Fibroblast of pulmonary artery (primary cell): ENCODE results near the gene ATXN7L1.
A peak's percentile ranks its signal among the peaks of the same experiment; 100 is the strongest.

Experiments used
- DNase-seq: peaks from one replicate; pipeline ENCODE4 v3.0.0-alpha.2; 2010; ENCODE audit warnings: low read depth
- H3K4me3 ChIP-seq: replicated peaks from 2 replicates; pipeline ENCODE4 v1.5.1; 2011; ENCODE audit warnings: low read depth, mild to moderate bottlenecking, control low read depth, low read length, moderate library complexity
- TF ChIP-seq, protein P1 (sequence below): IDR thresholded peaks from 2 replicates; pipeline ENCODE4 v1.5.1; 2011; ENCODE audit warnings: mild to moderate bottlenecking, control low read depth, low read length, inconsistent platforms; ENCODE audit errors: missing control alignments

The ATXN7L1 gene

DNA sequence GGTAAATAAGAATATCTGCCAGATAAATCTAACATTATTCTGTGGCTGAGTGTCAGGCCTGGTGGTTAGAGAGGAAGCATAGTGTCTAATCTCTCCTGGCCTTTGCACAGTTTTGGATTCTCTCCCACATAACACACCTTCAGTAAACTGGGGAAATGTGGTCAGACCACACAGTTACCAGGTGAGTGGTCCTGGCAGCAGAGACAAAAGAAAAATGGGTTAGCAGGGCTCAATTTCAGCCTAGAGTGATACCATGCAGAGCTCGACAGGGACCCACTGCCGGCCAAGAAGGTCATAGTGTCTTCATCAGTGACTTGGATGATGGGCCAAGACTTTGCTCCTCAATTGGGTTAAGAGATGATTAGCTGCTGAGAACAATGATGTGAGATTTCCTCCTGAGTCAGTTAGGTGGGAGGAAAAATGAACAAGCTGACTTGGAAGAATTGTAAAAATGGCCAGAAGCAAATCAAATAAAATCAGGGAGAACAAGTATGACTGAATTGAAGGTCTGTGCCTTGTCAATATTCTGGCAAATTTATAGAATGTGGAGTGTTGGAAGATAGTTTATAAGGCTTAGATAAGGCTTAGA, 225.9 kb downstream of the ATXN7L1 start:
- H3K4me3 ChIP-seq: no peak overlapping the region
- DNase-seq: no peak
- TF ChIP-seq, protein P1, sequence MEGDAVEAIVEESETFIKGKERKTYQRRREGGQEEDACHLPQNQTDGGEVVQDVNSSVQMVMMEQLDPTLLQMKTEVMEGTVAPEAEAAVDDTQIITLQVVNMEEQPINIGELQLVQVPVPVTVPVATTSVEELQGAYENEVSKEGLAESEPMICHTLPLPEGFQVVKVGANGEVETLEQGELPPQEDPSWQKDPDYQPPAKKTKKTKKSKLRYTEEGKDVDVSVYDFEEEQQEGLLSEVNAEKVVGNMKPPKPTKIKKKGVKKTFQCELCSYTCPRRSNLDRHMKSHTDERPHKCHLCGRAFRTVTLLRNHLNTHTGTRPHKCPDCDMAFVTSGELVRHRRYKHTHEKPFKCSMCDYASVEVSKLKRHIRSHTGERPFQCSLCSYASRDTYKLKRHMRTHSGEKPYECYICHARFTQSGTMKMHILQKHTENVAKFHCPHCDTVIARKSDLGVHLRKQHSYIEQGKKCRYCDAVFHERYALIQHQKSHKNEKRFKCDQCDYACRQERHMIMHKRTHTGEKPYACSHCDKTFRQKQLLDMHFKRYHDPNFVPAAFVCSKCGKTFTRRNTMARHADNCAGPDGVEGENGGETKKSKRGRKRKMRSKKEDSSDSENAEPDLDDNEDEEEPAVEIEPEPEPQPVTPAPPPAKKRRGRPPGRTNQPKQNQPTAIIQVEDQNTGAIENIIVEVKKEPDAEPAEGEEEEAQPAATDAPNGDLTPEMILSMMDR: no peak

DNA sequence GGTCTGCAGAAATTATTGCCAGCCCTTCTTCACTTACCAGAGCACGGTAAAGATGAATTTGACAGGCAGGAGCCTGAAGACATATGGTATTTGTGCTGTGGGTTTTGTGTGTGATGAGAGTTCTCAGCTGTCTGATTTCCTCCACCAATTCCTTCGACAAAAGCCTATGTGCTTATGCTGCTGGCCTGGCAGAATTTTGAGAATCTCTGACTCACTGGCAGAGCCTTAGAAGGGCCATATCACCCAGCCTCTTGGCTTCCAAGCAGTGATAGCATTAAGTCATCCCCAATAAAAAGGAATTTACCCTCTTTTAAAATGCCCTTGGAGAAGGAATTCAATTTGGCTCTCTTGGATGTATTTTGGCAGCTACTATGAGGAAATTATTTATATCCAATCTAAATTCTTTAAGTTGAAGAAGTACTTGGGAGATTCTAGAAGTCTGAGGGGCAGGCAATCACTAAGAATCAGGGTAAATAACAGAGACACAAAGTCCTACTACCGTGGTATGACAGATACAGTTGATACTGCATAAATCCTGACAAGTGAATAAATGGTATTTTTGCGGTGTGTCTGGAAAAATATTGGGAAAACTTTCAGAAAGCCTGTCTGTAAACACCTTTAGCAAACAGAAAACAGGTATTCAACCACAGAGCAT, 226.5 kb downstream of the ATXN7L1 start:
- H3K4me3 ChIP-seq: no peak overlapping the region
- DNase-seq: peak; percentile 36
- TF ChIP-seq, protein P1: no peak

DNA sequence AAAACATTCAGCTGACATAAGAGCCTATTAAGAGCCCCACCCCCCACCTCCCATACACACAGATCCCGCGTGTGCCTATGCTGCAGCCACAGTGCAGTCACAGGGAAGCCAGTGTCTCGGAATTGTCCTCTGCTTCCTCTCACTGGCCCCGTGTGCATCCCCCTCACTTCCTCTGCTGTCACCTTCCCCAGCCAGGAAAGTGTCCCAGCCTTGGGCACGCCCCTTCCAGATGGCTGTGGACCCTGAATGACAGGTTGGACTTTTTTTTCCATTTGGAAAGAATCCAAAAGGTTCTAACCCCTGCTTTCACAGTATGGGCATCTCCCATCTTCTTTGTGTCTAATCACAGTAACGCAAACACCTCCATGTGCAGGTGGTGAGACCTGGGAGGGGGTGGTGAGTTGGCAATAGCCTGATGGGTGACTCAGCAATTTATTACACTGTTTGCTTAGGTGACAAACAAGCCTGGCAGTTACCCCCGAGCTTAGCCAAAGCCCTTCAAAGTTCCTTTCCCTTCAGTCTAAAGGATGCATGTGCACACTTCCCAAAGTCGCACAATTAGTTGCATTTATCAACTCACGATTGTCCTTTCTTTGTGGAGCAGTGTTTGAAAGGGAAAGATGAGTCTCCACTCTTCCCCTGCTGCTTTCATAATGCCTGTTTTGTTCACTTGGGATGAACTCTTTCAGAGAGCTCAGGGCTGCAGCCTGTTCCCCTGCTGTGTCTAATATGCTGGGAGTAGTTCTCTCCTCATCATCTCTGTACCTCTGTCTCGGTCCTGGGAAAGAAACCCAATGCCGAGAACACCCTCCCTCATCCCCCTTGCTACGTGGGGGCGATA, 227.6 kb downstream of the ATXN7L1 start:
- no peak overlapping the region for H3K4me3 ChIP-seq
- TF ChIP-seq, protein P1: no peak
- no peak for DNase-seq

- TF ChIP-seq, protein P1: no peak
- DNase-seq: no peak
- H3K4me3 ChIP-seq: no peak overlapping the region
Observed at GRCh38 chr7:105647591-105647990, 228.8 kb downstream of the ATXN7L1 start.

DNA sequence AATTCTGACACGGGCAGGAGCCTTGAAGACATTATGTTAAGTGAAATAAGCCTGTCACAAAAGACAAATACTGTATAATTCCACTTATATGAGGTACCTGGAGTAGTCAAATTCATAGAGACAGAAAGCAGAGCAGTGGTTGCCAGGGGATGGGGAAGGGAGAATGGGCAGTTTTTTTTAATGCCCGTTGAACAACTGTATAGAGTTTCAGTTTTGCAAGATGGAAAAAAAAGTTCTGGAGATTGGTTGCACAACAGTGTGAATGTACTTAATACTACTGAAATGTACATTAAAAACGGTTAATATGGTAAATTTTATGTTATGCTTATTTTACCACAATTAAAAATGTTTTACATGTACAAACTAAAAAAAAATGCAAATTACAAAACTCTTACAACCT, 231.5 kb downstream of the ATXN7L1 start:
- TF ChIP-seq, protein P1: no peak
- H3K4me3 ChIP-seq: no peak overlapping the region
- no peak for DNase-seq

DNA sequence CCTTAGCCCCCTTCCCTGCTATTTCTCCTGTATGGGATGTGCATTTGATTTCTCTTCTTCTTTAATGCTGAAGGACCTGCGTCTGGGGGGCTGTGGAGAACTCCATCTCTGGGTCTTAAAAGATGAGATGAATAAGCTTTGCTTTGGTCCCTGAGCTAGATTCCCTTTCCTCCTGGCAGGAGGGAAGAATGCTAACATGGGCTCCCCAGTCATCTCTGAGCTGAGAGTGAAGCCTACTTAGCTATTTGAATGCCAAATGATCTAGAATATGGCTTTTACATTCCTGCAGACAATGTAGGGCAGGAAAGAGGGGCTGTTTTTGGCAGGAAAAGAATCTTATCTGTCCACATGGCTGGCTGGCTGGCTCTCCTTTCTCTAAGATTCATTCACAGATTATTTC, 232.5 kb downstream of the ATXN7L1 start:
- DNase-seq: no peak
- no peak overlapping the region for H3K4me3 ChIP-seq
- TF ChIP-seq, protein P1: no peak
